H1 (cell line): ENCODE data around the gene COX10. TPM values are rescaled to one million over a fixed set of nuclear protein-coding genes. Genes with fewer than 3 reads are reported as not detected.

Experiments used
- CTCF ChIA-PET: fragments of 300-600 bp; sonication (Branson Sonifier 250); formaldehyde crosslinking; loops from one replicate; lab custom pipeline; 2021; ENCODE audit not compliant: partially characterized antibody; lab: Charles Lee
- POLR2A ChIA-PET: fragments of 300-600 bp; sonication (Branson Sonifier 250); formaldehyde crosslinking; loops from one replicate; lab custom pipeline; 2021; ENCODE audit warnings: inconsistent platforms; ENCODE audit not compliant: partially characterized antibody; lab: Charles Lee
- DNase-seq, 2 experiments: peaks; one replicate each; pipeline versions ENCODE4 v3.0.0 to v3.0.0-alpha.2; 2010 to 2022; ENCODE audit warnings: low spot score in 2 of 2, low read depth in 1 of 2, mixed read lengths in 1 of 2
- FAIRE-seq: peaks from 2 replicates; lab custom pipeline; 2011; peaks lifted over from hg19 to GRCh38; lab: Jason Lieb, UNC
- H2AFZ ChIP-seq: 2 replicates; pipeline ENCODE4 v1.8.1; 2012; ENCODE audit warnings: low read length, inconsistent platforms
- H2AK5ac ChIP-seq: 2 replicates; pipeline ENCODE4 v1.6.1; 2013; ENCODE audit warnings: low read depth, low read length
- H2BK120ac ChIP-seq: replicated peaks from 2 replicates; pipeline ENCODE3; 2013; ENCODE audit warnings: low read depth, low read length, inconsistent platforms
- H2BK12ac ChIP-seq: 2 replicates; pipeline ENCODE4 v1.6.1; 2013; ENCODE audit warnings: low read depth, low read length
- H2BK15ac ChIP-seq: 2 replicates; pipeline ENCODE4 v1.6.1; 2013; ENCODE audit warnings: low read length
- H2BK20ac ChIP-seq: 2 replicates; pipeline ENCODE4 v1.6.1; 2013; ENCODE audit warnings: low read length
- H2BK5ac ChIP-seq: 2 replicates; pipeline ENCODE4 v1.6.1; 2013; ENCODE audit warnings: low read depth, low read length
- H3K14ac ChIP-seq: 2 replicates; pipeline ENCODE4 v1.6.1; 2013; ENCODE audit warnings: inconsistent platforms; ENCODE audit not compliant: insufficient read length
- H3K18ac ChIP-seq: 2 replicates; pipeline ENCODE4 v1.6.1; 2013; ENCODE audit warnings: low read length; ENCODE audit errors: extremely low read depth
- H3K23ac ChIP-seq: 2 replicates; pipeline ENCODE4 v1.6.1; 2013; ENCODE audit warnings: inconsistent platforms; ENCODE audit not compliant: insufficient read length
- H3K23me2 ChIP-seq: 2 replicates; pipeline ENCODE4 v1.6.1; 2013; ENCODE audit warnings: low read depth, low read length
- H3K27ac ChIP-seq: 2 replicates; pipeline ENCODE4 v1.6.1; 2011; ENCODE audit warnings: low read depth, low read length, inconsistent platforms
- H3K27me3 ChIP-seq, 4 experiments: replicated peaks in 1 of 4; 1 replicate in 1 of 4; 2 replicates in 3 of 4; pipeline versions ENCODE4 v1.6.1 to v1.8.1; 2011 to 2013; ENCODE audit warnings: low read length in 3 of 4, mild to moderate bottlenecking in 3 of 4, inconsistent platforms in 2 of 4, mixed read lengths in 2 of 4, moderate library complexity in 1 of 4; ENCODE audit not compliant: control insufficient read depth in 3 of 4, insufficient read depth in 3 of 4; ENCODE audit errors: extremely low read depth in 1 of 4
- H3K36me3 ChIP-seq, 4 experiments: 2 replicates each; pipeline versions ENCODE4 v1.6.1 to v1.8.1; 2011 to 2013; ENCODE audit warnings: mild to moderate bottlenecking in 4 of 4, low read length in 3 of 4, moderate library complexity in 2 of 4, control low read depth in 1 of 4, inconsistent platforms in 1 of 4; ENCODE audit not compliant: insufficient read depth in 4 of 4, control insufficient read depth in 2 of 4
- H3K4ac ChIP-seq: replicated peaks from 2 replicates; pipeline ENCODE3; 2013; ENCODE audit warnings: low read length, low read depth, mixed read lengths, inconsistent platforms; ENCODE audit not compliant: insufficient read length
- H3K4me1 ChIP-seq, 4 experiments: replicated peaks in 1 of 4; 1 replicate in 1 of 4; 2 replicates in 3 of 4; pipeline versions ENCODE4 v1.6.1 to v1.8.1; 2011 to 2013; ENCODE audit warnings: low read length in 3 of 4, inconsistent platforms in 2 of 4, mixed read lengths in 1 of 4; ENCODE audit not compliant: insufficient read depth in 4 of 4, control insufficient read depth in 3 of 4
- H3K4me2 ChIP-seq, 2 experiments: 2 replicates each; pipeline versions ENCODE4 v1.6.1 to v1.8.1; 2011 to 2013; ENCODE audit warnings: low read depth in 2 of 2, low read length in 2 of 2, control low read depth in 1 of 2, inconsistent platforms in 1 of 2, mild to moderate bottlenecking in 1 of 2; ENCODE audit not compliant: insufficient read depth in 1 of 2
- H3K4me3 ChIP-seq, 4 experiments: fragments of 200-600, 300-600 bp in 1 of 4; sonication (generic), shearing (Covaris generic), sonication (Bioruptor Twin) in 1 of 4; 2 replicates each; pipeline versions ENCODE4 v1.5.1 to v1.8.1; 2011 to 2016; ENCODE audit warnings: low read length in 4 of 4, low read depth in 3 of 4, control low read depth in 2 of 4, inconsistent platforms in 2 of 4, mild to moderate bottlenecking in 2 of 4, mixed read lengths in 1 of 4, moderate library complexity in 1 of 4; ENCODE audit not compliant: insufficient read depth in 2 of 4; ENCODE audit errors: extremely low read depth in 1 of 4
- H3K56ac ChIP-seq: replicated peaks from 2 replicates; pipeline ENCODE3; 2013; ENCODE audit warnings: low read depth, mild to moderate bottlenecking, mixed read lengths, low read length, inconsistent platforms; ENCODE audit not compliant: insufficient read length
- H3K79me1 ChIP-seq: 2 replicates; pipeline ENCODE4 v1.6.1; 2013; ENCODE audit warnings: low read depth, low read length, control low read depth
- H3K79me2 ChIP-seq, 2 experiments: 2 replicates each; pipeline versions ENCODE4 v1.6.1 to v1.8.1; 2012 to 2013; ENCODE audit warnings: low read length in 2 of 2, mild to moderate bottlenecking in 2 of 2, inconsistent platforms in 1 of 2; ENCODE audit not compliant: insufficient read depth in 2 of 2, control insufficient read depth in 1 of 2
- H3K9ac ChIP-seq, 4 experiments: replicated peaks in 1 of 4; 1 replicate in 1 of 4; 2 replicates in 3 of 4; pipeline versions ENCODE4 v1.6.1 to v1.8.1; 2011 to 2013; ENCODE audit warnings: low read depth in 3 of 4, low read length in 3 of 4, control low read depth in 2 of 4, mild to moderate bottlenecking in 2 of 4, moderate library complexity in 2 of 4, inconsistent platforms in 1 of 4; ENCODE audit errors: extremely low read depth in 1 of 4
- H3K9me3 ChIP-seq, 2 experiments: 2 replicates each; pipeline versions ENCODE4 v1.6.1 to v1.8.1; 2012 to 2013; ENCODE audit warnings: mild to moderate bottlenecking in 2 of 2, moderate library complexity in 2 of 2, control low read depth in 1 of 2, inconsistent platforms in 1 of 2, low read depth in 1 of 2, low read length in 1 of 2, mixed read lengths in 1 of 2; ENCODE audit not compliant: insufficient read depth in 2 of 2
- H4K20me1 ChIP-seq, 2 experiments: replicated peaks in 1 of 2; 2 replicates each; pipeline versions ENCODE3 to v1.8.1; 2011 to 2013; ENCODE audit warnings: inconsistent platforms in 2 of 2, low read length in 2 of 2, mild to moderate bottlenecking in 1 of 2; ENCODE audit not compliant: insufficient read depth in 2 of 2, control insufficient read depth in 1 of 2
- H4K5ac ChIP-seq: 2 replicates; pipeline ENCODE4 v1.6.1; 2013; ENCODE audit warnings: low read length, low read depth, mixed read lengths, inconsistent platforms; ENCODE audit not compliant: insufficient read length
- H4K8ac ChIP-seq: 2 replicates; pipeline ENCODE4 v1.8.0; 2013; ENCODE audit warnings: mild to moderate bottlenecking, moderate library complexity, low read length, inconsistent platforms; ENCODE audit not compliant: insufficient read depth; ENCODE audit errors: extremely low read depth
- H4K91ac ChIP-seq: replicated peaks from 2 replicates; pipeline ENCODE3; 2013; ENCODE audit warnings: low read length, mixed read lengths, inconsistent platforms; ENCODE audit not compliant: insufficient read length
- ASH2L ChIP-seq: fragments of 200-600, 300-600 bp; sonication (generic); IDR thresholded peaks from one replicate; pipeline ENCODE4 v1.7.1; 2017; ENCODE audit warnings: low read length
- ATF3 ChIP-seq: IDR thresholded peaks from 2 replicates; pipeline ENCODE4 v1.6.1; 2011; ENCODE audit warnings: low read depth, mild to moderate bottlenecking, low read length; ENCODE audit not compliant: insufficient read depth
- CHD1 ChIP-seq: IDR thresholded peaks from 2 replicates; pipeline ENCODE4 v1.6.1; 2012; ENCODE audit warnings: low read depth, low read length, improper control_type of control experiment
- CTCF ChIP-seq, 3 experiments: IDR thresholded peaks; 1 replicate in 2 of 3; 2 replicates in 1 of 3; pipeline versions ENCODE4 v1.5.1 to v1.6.1; 2011; ENCODE audit warnings: low read length in 3 of 3, mild to moderate bottlenecking in 3 of 3, inconsistent platforms in 2 of 3, low read depth in 1 of 3, moderate library complexity in 1 of 3; ENCODE audit not compliant: insufficient read depth in 1 of 3; ENCODE audit errors: control extremely low read depth in 1 of 3
- GABPA ChIP-seq: IDR thresholded peaks from 2 replicates; pipeline ENCODE4 v1.6.1; 2011; ENCODE audit warnings: mild to moderate bottlenecking, low read length, moderate library complexity, borderline replicate concordance; ENCODE audit not compliant: insufficient read depth
- JUND ChIP-seq: IDR thresholded peaks from 2 replicates; pipeline ENCODE4 v1.6.1; 2011; ENCODE audit warnings: mild to moderate bottlenecking, improper control_type of control experiment, low read length
- KDM1A ChIP-seq: fragments of 200-600, 300-600 bp; sonication (generic); IDR thresholded peaks from 2 replicates; pipeline ENCODE4 v1.7.1; 2016; ENCODE audit warnings: mild to moderate bottlenecking, low read length, borderline replicate concordance
- MAFK ChIP-seq: IDR thresholded peaks from 2 replicates; pipeline ENCODE4 v1.6.1; 2012; ENCODE audit warnings: low read depth, mild to moderate bottlenecking, improper control_type of control experiment, low read length
- RXRA ChIP-seq: IDR thresholded peaks from 2 replicates; pipeline ENCODE4 v1.6.1; 2011; ENCODE audit warnings: low read depth, mild to moderate bottlenecking, low read length, moderate library complexity; ENCODE audit not compliant: insufficient read depth
- SIN3A ChIP-seq, 2 experiments: IDR thresholded peaks in 1 of 2; conservative IDR thresholded peaks in 1 of 2; 2 replicates each; pipeline ENCODE4 v1.6.1; 2011 to 2012; ENCODE audit warnings: low read length in 2 of 2, improper control_type of control experiment in 1 of 2, low read depth in 1 of 2, mild to moderate bottlenecking in 1 of 2
- ZNF274 ChIP-seq: IDR thresholded peaks from 2 replicates; pipeline ENCODE4 v1.7.0; 2012; ENCODE audit warnings: low read length, borderline replicate concordance; ENCODE audit errors: extremely low read depth
- WGBS, 2 experiments: shearing (Covaris generic) in 1 of 2; methylation state at CpG; one replicate each; pipeline versions ENCODE4 v1.1.6 to v1.1.7; 2013 to 2015; ENCODE audit warnings: low lambda C conversion rate in 2 of 2, mixed read lengths in 2 of 2, inconsistent platforms in 1 of 2, low coverage in 1 of 2, missing lambda C conversion rate in 1 of 2; ENCODE audit not compliant: insufficient replicate concordance in 2 of 2, insufficient coverage in 1 of 2, insufficient read length in 1 of 2; ENCODE audit errors: extremely low coverage in 1 of 2, missing lambda C conversion rate in 1 of 2; 5-methylcytosine and 5-hydroxymethylcytosine counted together
- polyA plus RNA-seq, 7 experiments: library from polyadenylated mRNA; depleted of rRNA in 3 of 7; stranded (reverse) in 5 of 7; unstranded in 2 of 7; fragments of >200 nt in 5 of 7; fragments of 200-250 nt in 2 of 7; gene quantifications; 1 replicate in 5 of 7; 2 replicates in 1 of 7; 4 replicates in 1 of 7; pipeline versions ENCODE4 v1.2.1 to v1.2.3, GENCODE V29; 2011 to 2013; ENCODE audit warnings: missing spikeins in 2 of 7, mixed read lengths in 2 of 7
- total RNA-seq: library from RNA; stranded (reverse); fragmentation: NEBNext Ultra II Directional; extraction: Animal tissue kit (Norgen Biotek cat#: 25700); gene quantifications from 2 replicates; pipeline ENCODE4 v1.2.1, GENCODE V29; 2021

The COX10 gene
- total and polyA plus RNA-seq, 2 of the 8 experiments (the other 6 are each of a cell fraction or from before 2014, with no cell fraction given) = 18.0 to 23.0 TPM

GRCh38 chr17:14157822-14158221 lies 88.5 kb downstream of the COX10 start:
- no peaks in the 10 kb centered on the region; a peak in 1 of 8 replicates for H3K36me3 ChIP-seq
- DNase-seq (no peak), FAIRE-seq (no peak)
- no peak overlapping the region for H2AFZ ChIP-seq
- no peak overlapping the region for H2BK20ac ChIP-seq
- H3K23ac ChIP-seq = no peak overlapping the region
- no peak overlapping the region for H4K5ac ChIP-seq
- no peak overlapping the region for H3K18ac ChIP-seq
- no peak overlapping the region for H2BK12ac ChIP-seq
- H3K27me3 ChIP-seq = no peaks in the 10 kb centered on the region
- ChIA-PET CTCF (interaction anchor here (0.6 kb wide), 1 partner anchor 68 kb away, joined by 3 read pairs; no protein-coding TSS in a partner anchor), POLR2A (no interaction called here)
- H2BK5ac ChIP-seq = no peak overlapping the region
- H3K9ac ChIP-seq = no peak overlapping the region
- H3K27ac ChIP-seq = no peak overlapping the region
- H2AK5ac ChIP-seq = no peak overlapping the region
- H3K4me1 ChIP-seq = no peaks in the 10 kb centered on the region
- no peak overlapping the region for H3K56ac ChIP-seq
- no peak overlapping the region for H3K14ac ChIP-seq
- no peaks in the 10 kb centered on the region for H3K23me2 ChIP-seq
- no peaks in the 10 kb centered on the region for H3K9me3 ChIP-seq
- no peaks in the 10 kb centered on the region for H3K79me1 ChIP-seq
- no peak overlapping the region for H2BK120ac ChIP-seq
- no peak overlapping the region for H3K4ac ChIP-seq
- 84 to 100% methylated on average over 1 of the region's 1 CpG for WGBS, 2 experiments
- peaks cover 0 to 1% of the 10 kb centered on the region in 2 experiments for H4K20me1 ChIP-seq
- H4K8ac ChIP-seq = no peak overlapping the region
- H3K4me2 ChIP-seq = no peak overlapping the region
- no peak overlapping the region for H3K4me3 ChIP-seq
- H4K91ac ChIP-seq = no peak overlapping the region
- H3K79me2 ChIP-seq = no peaks in the 10 kb centered on the region
- H2BK15ac ChIP-seq = no peak overlapping the region
- no peak for TF ChIP-seq ATF3
- TF ChIP-seq GABPA = no peak
- no peak for TF ChIP-seq CTCF (IDR thresholded peaks at IDR 0.05; ENCODE audit: control extremely low read depth in 1 of 3, insufficient read depth in 1 of 3, low read depth in 1 of 3, low read length in 3 of 3)
- TF ChIP-seq SIN3A (conservative IDR thresholded peaks at IDR 0.05 in 1 of 2, IDR thresholded peaks at IDR 0.05 in 1 of 2; ENCODE audit: low read depth in 1 of 2, low read length in 2 of 2) = no peak
- TF ChIP-seq JUND = no peak
- no peak for TF ChIP-seq RXRA
- no peak for TF ChIP-seq ZNF274
- TF ChIP-seq CHD1 = no peak
- TF ChIP-seq KDM1A = no peak
- no peak for TF ChIP-seq MAFK
- TF ChIP-seq ASH2L = no peak
